Spleen (tissue), 11 donors: ENCODE data around the gene EPHB4. TPM values are rescaled to one million over a fixed set of nuclear protein-coding genes. Genes with fewer than 3 reads are reported as not detected.

Experiments
- DNase-seq: peaks from one replicate; pipeline ENCODE4 v3.0.0-alpha.2; 2020
- H3K27ac ChIP-seq, 8 donors: fragments of 200-600 bp; sonication (generic) in 7 of 8; 1 replicate in 4 of 8; 2 replicates in 4 of 8; pipeline versions ENCODE4 v1.5.0 to v1.8.0; 2016 to 2021; ENCODE audit warnings: inconsistent platforms in 4 of 8, mild to moderate bottlenecking in 4 of 8, moderate library complexity in 1 of 8
- H3K27me3 ChIP-seq, 7 donors: fragments of 200-600 bp; sonication (generic) in 6 of 7; replicated peaks in 1 of 7; 1 replicate in 4 of 7; 2 replicates in 3 of 7; pipeline versions ENCODE4 v1.5.0 to v1.8.0; 2016 to 2021; ENCODE audit warnings: inconsistent platforms in 3 of 7, mild to moderate bottlenecking in 1 of 7
- H3K36me3 ChIP-seq, 6 donors: fragments of 200-600 bp; sonication (generic) in 5 of 6; 1 replicate in 4 of 6; 2 replicates in 2 of 6; pipeline versions ENCODE4 v1.5.0 to v1.8.0; 2016 to 2021; ENCODE audit warnings: inconsistent platforms in 2 of 6
- H3K4me1 ChIP-seq, 6 donors: fragments of 200-600 bp; sonication (generic) in 5 of 6; 1 replicate in 3 of 6; 2 replicates in 3 of 6; pipeline versions ENCODE4 v1.5.0 to v1.8.0; 2016 to 2021; ENCODE audit warnings: inconsistent platforms in 3 of 6
- H3K4me3 ChIP-seq, 8 donors: fragments of 200-600 bp; sonication (generic) in 7 of 8; 1 replicate in 4 of 8; 2 replicates in 4 of 8; pipeline versions ENCODE4 v1.5.0 to v1.8.0; 2016 to 2021; ENCODE audit warnings: inconsistent platforms in 4 of 8, mild to moderate bottlenecking in 4 of 8, moderate library complexity in 2 of 8
- H3K9me3 ChIP-seq, 8 donors: fragments of 200-600 bp; sonication (generic) in 7 of 8; 1 replicate in 4 of 8; 2 replicates in 4 of 8; pipeline versions ENCODE4 v1.5.0 to v1.8.0; 2016 to 2021; ENCODE audit warnings: inconsistent platforms in 4 of 8
- POLR2A ChIP-seq, 3 donors: fragments of 450-650 bp; IDR thresholded peaks; one replicate each; pipeline ENCODE4 v1.5.1; 2017; ENCODE audit warnings: antibody characterized with exemption in 3 of 3, mild to moderate bottlenecking in 1 of 3
- POLR2AphosphoS5 ChIP-seq, 3 donors: sonication (generic); formaldehyde crosslinking; IDR thresholded peaks; one replicate each; pipeline ENCODE4 v1.5.1; 2017; ENCODE audit warnings: antibody characterized with exemption in 3 of 3
- WGBS, 5 donors: extraction: QIAGEN DNeasy Blood & Tissue Kit in 3 of 5; methylation state at CpG; one replicate each; pipeline versions ENCODE4 v1.1.5 to v1.1.7; 2013 to 2018; 5-methylcytosine and 5-hydroxymethylcytosine counted together
- intact Hi-C: fragments of 100-400 bp; cut with DNase I; formaldehyde crosslinking; loops from one replicate; pipeline ENCODE4 v1.15.0; 2023; ENCODE audit warnings: low total_unique reads
- polyA plus RNA-seq, 3 donors: library from polyadenylated mRNA; stranded (reverse); fragments of 200-250 nt; gene quantifications; one replicate each; pipeline ENCODE4 v1.2.1, GENCODE V29; 2013
- total RNA-seq, 7 donors: library from RNA; depleted of rRNA in 3 of 7; stranded (reverse); fragments of >200 nt in 3 of 7; fragmentation: NEBNext Ultra II Directional in 4 of 7; extraction: Animal tissue kit (Norgen Biotek cat#: 25700) in 4 of 7; gene quantifications; one replicate each; pipeline versions ENCODE4 v1.1.0 to v1.2.1, GENCODE V29; 2016 to 2021
- TF ChIP-seq, protein P1 (sequence below), 11 experiments: fragments of 200-600 bp in 7 of 11; fragments of 450-650 bp in 4 of 11; sonication (generic) in 4 of 11; IDR thresholded peaks in 8 of 11; conservative IDR thresholded peaks in 3 of 11; 1 replicate in 7 of 11; 2 replicates in 4 of 11; pipeline versions ENCODE4 v1.4.0 to v1.8.0; 2016 to 2021; ENCODE audit warnings: antibody characterized with exemption in 11 of 11, inconsistent platforms in 4 of 11, mild to moderate bottlenecking in 1 of 11
- donor health status: healthy with polysubstance abuse.
- donor health status: DM: no; HTN: no; CAD: no; lungs with moderate emphysema.
- donor health status: DM: no; HTN: no; CAD: no.
- donor health status: Bipolar disorder and iron deficiency.
- donor health status: healthy.
- donor health status: DM: no; HTN: no; CAD: no.
- donor health status: DM: yes; HTN: yes; CAD: no.

The EPHB4 gene
- total and polyA plus RNA-seq, 10 donors: 14.8 to 157 (median 101) TPM

GRCh38 chr7:100824499-100825214, 2.7 kb downstream of the EPHB4 start:
- 51 to 68% (median 64%) methylated on average over 18 of the region's 18 CpGs for WGBS, 5 donors
- Histone ChIP-seq H3K4me3 (peak overlapping the region; percentile 45 to 80 (median 60)), H3K9me3 (no peaks in the 10 kb centered on the region), H3K27me3 (peaks cover 0 to 65% (median 20%) of the 10 kb centered on the region in 7 donors), H3K36me3 (peaks cover 0 to 47% (median 27%) of the 10 kb centered on the region in 6 donors), H3K4me1 (peaks cover 2 to 95% (median 61%) of the 10 kb centered on the region in 6 donors), H3K27ac (peak overlapping the region in 7 of 8 donors; percentile 57 to 87 (median 82))
- DNase-seq: no peak
- TF ChIP-seq POLR2A (IDR thresholded peaks at IDR 0.05): no peak
- TF ChIP-seq, protein P1, sequence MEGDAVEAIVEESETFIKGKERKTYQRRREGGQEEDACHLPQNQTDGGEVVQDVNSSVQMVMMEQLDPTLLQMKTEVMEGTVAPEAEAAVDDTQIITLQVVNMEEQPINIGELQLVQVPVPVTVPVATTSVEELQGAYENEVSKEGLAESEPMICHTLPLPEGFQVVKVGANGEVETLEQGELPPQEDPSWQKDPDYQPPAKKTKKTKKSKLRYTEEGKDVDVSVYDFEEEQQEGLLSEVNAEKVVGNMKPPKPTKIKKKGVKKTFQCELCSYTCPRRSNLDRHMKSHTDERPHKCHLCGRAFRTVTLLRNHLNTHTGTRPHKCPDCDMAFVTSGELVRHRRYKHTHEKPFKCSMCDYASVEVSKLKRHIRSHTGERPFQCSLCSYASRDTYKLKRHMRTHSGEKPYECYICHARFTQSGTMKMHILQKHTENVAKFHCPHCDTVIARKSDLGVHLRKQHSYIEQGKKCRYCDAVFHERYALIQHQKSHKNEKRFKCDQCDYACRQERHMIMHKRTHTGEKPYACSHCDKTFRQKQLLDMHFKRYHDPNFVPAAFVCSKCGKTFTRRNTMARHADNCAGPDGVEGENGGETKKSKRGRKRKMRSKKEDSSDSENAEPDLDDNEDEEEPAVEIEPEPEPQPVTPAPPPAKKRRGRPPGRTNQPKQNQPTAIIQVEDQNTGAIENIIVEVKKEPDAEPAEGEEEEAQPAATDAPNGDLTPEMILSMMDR (IDR thresholded peaks at IDR 0.05 in 8 of 11, conservative IDR thresholded peaks at IDR 0.05 in 3 of 11): no peak
- no peak for TF ChIP-seq POLR2AphosphoS5 (IDR thresholded peaks at IDR 0.05)
- intact Hi-C loops: no loop called here

GRCh38 chr7:100823534-100823933, 3.8 kb downstream of the EPHB4 start:
- Histone ChIP-seq H3K4me3 (peak overlapping the region in 4 of 8 donors; percentile 2 to 80 (median 34)), H3K27ac (peak overlapping the region in 4 of 8 donors; percentile 36 to 87 (median 83)), H3K27me3 (peaks cover 0 to 54% (median 18%) of the 10 kb centered on the region in 7 donors), H3K4me1 (peaks cover 2 to 95% (median 59%) of the 10 kb centered on the region in 6 donors), H3K9me3 (no peaks in the 10 kb centered on the region), H3K36me3 (peaks cover 0 to 55% (median 30%) of the 10 kb centered on the region in 6 donors)
- 90 to 96% (median 95%) methylated on average over 9 to 31 of the region's 31 CpGs for WGBS, 5 donors
- TF ChIP-seq, protein P1 (IDR thresholded peaks at IDR 0.05 in 8 of 11, conservative IDR thresholded peaks at IDR 0.05 in 3 of 11): no peak
- TF ChIP-seq POLR2A (IDR thresholded peaks at IDR 0.05) (no peak), POLR2AphosphoS5 (IDR thresholded peaks at IDR 0.05) (peak in 1 of 3 donors; percentile 62)
- intact Hi-C loops: no loop called here
- DNase-seq: no peak

DNA sequence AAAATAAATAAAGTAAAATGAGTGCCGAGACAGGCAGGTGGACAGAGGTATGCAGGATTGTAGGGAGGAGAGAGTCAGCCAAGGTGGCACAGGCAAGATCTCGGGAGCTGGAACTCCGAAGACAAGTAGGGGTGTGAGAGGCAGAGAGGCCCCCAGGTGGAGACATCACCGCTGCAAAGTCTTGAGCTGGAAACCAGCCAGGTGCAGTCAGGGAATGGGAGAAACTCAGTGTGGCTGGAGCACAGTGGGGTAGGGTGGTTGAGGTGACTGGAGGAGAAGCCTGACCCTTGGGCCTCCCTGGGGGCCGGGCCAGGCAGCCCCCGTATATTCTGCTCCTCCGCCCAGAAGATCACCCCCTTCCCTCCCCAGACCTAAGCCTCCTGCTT, 4.2 kb downstream of the EPHB4 start:
- Histone ChIP-seq H3K4me1 (peaks cover 2 to 95% (median 59%) of the 10 kb centered on the region in 6 donors), H3K27me3 (peaks cover 0 to 50% (median 14%) of the 10 kb centered on the region in 7 donors), H3K27ac (peak overlapping the region in 4 of 8 donors; percentile 36 to 87 (median 83)), H3K4me3 (peak overlapping the region in 3 of 8 donors; percentile 2 to 80 (median 9)), H3K36me3 (peaks cover 0 to 59% (median 30%) of the 10 kb centered on the region in 6 donors), H3K9me3 (no peaks in the 10 kb centered on the region)
- 69 to 80% (median 73%) methylated on average over 4 to 7 of the region's 7 CpGs for WGBS, 5 donors
- TF ChIP-seq POLR2A (IDR thresholded peaks at IDR 0.05) (no peak), POLR2AphosphoS5 (IDR thresholded peaks at IDR 0.05) (no peak)
- TF ChIP-seq, protein P1 (IDR thresholded peaks at IDR 0.05 in 8 of 11, conservative IDR thresholded peaks at IDR 0.05 in 3 of 11): no peak
- intact Hi-C loops: no loop called here
- no peak for DNase-seq
